ENCODE measurements around the gene PRKRIP1.
A peak's percentile ranks its signal among the peaks of the same experiment; 100 is the strongest.
"Not testable (repeated sequence)": the region's sequence is repeated elsewhere in the genome, so short reads cannot be mapped to it uniquely, and the experiment has no call there.

The PRKRIP1 gene

DNA sequence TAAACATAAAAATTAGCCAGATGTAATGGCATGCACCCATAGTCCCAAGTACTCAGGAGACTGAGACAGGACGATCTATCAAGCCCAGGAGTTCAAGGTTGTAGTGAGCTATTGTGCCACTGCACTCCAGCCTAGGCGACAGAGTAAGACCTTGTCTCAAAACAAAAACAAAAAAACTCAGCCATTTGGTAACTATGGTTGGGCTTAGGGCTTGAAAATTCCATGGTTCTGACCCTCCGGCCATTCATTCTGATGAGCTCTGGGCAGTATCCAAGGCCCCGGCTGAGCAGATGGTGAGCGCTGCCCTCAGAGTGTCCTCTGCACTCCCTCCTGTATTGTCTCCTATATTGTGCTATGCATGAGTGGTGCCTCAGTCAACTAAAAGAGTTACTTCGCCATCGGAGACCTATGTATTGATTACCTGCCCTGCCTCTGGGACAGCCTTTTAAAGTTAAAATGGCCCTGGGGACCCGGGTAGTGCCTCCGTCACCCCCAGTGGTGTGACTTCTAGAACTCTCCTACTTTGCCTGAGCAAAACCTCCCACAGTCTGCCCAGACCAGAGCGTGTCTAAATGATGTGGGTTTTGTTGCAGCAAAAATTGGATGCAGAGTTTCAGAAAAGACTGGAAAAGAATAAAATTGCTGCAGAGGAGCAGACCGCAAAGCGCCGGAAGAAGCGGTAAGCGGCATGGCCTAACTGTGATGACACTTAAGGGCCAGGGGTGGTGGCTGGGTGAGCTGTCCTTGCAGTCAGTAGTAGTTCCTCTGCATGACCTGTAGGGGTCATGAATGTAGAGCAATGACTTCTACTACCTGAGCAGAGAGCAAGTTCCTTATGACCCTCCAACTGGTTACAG lies 8.1 kb downstream of the PRKRIP1 start:
- no peak for DNase-seq (ENCODE audit: low read depth)

DNA sequence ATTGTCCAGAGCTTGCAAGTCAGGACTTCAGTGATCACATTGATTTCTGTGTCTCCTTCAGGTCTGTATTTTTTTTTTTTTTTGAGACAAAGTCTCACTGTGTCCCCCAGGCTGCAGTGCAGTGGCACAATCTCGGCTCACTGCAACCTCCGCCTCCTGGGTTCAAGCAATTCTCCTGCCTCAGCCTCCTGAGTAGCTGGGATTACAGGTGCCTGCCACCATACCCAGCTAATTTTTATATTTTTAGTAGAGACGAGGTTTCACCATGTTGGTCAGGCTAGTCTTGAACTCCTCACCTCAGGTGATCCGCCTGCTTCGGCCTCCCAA lies 8.7 kb downstream of the PRKRIP1 start:
- not testable (repeated sequence) for DNase-seq (ENCODE audit: low read depth)

DNA sequence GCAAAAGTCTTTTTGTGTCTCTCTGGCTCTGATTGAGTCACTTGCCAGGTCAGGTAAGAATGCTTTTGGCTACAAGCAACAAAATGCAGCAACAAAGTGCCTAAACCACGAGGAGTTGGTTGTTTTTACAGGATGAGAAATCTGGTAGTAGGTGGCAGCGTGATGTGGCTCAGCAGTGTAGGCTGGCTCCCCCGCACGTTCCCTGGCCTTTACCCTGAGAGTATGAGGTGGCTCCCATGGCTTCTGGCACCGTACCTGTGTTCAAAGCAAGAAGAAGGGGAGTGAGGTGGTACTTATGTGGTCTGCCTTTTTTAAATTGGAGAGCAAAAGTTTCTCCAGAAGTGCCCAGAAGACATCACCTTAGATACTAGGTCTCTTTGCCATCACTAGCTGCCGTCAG lies 11.7 kb downstream of the PRKRIP1 start:
- DNase-seq (ENCODE audit: low read depth): no peak

DNA sequence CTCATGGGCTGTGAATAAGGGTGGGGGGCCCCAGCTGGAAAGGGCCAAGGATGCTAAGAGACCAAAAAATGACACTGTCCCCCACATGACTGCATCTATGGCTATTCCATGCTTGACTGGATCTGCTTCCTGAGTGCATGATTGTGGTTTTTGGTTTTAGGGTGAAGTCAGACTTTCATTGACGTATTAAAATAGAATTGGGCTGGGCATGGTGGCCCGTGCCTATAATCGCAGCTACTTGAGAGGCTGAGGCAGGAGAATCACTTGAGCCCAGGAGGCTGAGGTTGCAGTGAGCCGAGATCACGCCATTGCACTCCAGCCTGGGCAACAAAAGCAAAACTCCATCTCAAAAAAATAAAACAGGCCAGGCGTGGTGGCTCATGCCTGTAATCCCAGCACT lies 12.4 kb downstream of the PRKRIP1 start:
- not testable (repeated sequence) for DNase-seq (ENCODE audit: low read depth)

DNA sequence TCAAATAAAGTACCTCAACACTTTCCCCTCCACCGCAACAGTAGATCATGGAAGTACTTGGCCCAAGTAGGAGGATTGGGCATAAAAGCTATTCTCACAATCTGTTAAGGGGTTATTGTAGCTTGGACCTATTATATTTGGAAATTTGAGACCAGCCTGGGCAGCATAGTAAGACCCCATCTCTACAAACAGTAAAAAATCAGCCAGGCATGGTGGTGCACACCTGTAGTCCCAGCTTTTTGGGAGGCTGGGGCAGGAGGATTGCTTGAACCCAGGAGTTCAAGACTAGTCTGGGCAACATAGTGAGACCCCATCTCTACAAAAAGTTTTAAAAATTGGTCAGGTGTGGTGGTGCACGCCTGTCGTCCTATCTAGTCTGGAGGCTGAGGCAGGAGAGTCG lies 13.2 kb downstream of the PRKRIP1 start:
- DNase-seq (ENCODE audit: low read depth): no peak

DNA sequence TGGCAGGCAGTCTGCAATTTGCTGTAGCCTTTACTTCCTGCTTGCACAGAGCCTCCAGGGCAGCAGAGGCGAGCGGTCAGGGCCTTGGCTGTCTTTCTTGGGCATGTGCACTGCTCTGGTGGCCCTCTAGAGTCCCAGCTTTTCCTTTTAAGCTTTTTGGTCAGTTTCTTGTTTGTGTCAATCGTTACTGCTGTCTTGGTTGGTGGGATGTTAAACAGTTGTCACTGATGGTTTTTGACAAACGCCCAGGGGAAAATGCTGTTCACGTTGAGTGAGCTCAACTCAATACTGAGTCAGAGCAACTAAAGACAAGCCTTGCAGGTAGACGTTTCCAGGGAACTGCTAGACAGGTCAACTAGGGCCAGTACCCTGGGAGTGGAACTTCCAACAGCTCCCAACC lies 14.0 kb downstream of the PRKRIP1 start:
- DNase-seq (ENCODE audit: low read depth): no peak

DNA sequence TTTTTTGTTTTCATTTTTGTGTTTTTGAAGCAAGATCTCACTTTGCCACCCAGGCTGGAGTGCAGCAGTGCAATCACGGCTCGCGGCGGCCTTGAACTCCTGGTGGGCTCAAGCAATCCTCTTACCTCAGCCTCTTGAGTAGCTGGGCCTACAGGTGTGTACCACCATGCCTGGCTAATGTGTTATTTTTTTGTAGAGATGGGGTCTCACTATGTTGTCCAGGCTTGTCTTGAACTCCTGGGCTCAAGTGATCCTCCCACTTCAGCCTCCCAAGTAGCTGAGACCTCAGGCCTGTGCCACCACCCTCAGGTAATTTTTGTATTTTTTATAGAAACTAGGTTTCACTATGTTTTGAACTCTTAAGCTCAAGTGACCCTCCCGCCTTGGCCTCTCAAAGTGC lies 14.8 kb downstream of the PRKRIP1 start:
- DNase-seq (ENCODE audit: low read depth): no peak

DNA sequence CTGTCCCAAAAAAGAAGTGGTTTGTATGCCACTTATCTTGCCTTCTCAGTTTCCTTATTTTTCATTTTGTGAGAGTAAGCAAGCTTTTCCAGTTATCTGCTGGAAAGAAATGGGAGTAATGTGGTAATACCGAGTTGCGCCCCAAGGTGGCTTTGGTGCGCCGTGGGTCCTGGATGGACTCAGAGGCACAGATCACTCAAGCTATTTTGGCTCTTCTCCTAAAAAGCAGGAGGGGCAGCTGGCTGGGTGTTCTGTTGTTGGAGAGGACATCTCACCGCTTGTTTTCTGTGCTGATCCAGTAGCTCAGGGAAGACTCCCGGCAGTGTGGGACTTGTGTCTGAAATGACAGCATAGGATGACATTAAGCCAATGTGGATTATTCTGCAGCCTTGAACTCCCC lies 16.4 kb downstream of the PRKRIP1 start:
- no peak for DNase-seq (ENCODE audit: low read depth)

DNA sequence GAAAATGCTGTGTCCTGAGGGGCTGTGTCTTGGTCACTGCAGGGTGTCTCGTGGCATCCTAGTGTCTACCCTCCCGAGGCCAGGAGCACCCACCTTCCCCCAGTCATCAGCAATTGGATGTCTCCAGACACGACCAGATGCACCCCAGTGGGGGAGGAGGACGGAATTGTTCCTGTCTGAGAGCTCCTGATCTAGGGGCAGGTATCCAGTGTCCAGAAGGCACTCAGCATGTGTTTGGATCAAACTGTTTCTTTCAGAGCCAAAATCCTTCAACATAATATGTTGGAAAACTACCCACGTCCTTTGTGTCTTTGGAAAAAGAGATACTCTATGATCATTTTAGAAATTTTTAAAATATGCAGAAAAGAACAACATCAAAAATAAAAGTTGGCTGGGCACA lies 16.9 kb downstream of the PRKRIP1 start:
- DNase-seq (ENCODE audit: low read depth): no peak

DNA sequence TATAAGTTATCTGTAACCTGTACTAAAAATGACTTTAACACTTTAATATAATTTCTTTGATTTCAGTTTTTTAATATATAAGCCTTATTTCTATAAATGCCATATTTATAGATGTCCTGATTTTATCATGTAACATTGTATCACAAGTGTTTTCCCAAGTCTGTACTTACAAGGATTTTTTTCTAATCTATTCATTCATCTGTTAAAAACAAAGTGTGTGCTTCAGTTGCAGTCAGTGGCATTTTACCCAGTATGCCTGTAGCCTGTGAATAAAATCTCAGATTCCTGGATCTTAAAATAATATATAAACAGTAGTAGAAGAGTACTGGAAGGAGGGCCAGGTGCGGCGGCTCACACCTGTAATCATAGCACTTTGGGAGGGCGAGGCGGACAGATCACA lies 17.4 kb downstream of the PRKRIP1 start:
- DNase-seq (ENCODE audit: low read depth): no peak

DNA sequence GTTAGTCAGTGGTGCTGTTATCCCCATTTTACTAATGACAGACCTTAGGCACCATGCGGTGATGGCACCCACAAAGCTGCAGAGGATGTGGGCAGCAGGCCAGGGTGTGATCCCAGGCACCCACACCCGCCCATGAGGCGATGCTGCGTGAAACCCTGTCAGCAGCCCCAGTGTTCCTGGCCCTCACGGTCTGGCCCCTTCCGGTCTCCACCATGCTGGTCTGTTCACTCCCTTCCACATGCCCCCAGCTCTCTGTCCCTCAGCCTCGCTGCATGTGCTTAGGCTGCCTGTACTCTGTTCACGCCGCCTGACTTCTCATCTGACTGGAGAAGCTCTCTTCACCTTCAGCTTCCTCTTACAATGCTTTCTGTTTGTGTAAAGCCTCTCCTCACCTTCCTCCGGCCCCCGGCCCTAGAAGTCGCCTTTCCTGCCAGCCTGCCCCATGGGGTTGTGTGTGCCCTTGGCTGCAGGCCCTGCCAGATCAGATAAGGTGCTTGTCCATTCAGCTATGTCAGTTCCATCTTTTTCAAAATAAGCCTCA lies 19.6 kb downstream of the PRKRIP1 start:
- peak; percentile 38 for DNase-seq (ENCODE audit: low read depth)

DNA sequence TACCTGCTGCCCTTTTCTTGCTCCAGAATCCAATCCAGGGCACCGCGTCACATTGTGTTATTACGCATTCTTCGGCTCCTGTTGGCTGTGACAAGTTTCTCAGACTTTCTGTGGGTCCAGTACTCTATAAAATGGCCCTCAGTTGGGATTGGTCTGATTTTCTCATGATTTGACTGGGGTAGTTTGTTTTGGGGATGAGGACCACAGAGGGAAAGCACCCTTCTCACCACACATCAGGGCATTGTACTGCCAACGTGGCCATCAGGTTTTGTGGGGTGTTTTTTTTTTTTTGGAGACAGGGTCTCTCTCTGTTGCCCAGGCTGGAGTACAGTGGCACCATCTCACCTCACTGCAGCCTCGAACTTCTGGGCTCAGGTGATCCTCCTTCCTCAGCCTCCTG lies 20.2 kb downstream of the PRKRIP1 start:
- DNase-seq (ENCODE audit: low read depth): no peak

DNA sequence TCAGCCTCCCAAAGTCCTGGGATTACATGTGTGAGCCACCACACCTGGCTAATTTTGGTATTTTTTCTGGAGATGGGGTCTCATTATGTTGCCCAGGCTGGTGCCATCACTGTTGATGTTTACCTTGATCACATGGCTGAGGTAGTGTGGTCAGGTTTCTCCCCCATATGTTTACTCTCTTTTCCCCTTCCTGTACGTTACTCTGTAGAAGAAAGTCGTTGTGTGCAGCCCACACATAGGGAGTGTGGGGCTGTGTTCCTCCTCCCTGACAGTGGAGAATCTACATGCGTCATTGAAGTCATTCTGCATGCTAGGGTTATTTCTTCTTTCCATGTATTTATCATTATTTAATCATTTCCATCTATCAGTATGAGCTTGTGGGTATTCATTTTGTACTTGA lies 20.9 kb downstream of the PRKRIP1 start:
- no peak for DNase-seq (ENCODE audit: low read depth)

DNA sequence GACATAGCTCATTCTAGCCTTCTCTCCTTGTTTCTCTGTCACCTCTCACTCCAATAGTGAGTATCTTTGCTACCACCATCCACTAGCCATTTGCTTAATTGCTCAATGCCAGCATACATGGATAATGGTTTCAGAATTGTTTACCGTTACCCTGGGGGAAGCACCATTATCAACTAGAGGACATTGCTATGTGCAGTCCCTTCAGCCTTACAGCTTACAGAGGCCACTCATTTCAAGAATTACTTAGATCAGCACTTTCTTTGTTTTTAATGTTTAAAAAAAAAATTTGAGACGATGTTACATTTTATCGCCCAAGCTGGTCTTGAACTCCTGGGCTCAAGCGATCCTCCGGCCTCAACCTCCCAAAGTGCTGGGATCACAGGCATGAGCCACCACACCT lies 22.4 kb downstream of the PRKRIP1 start:
- DNase-seq (ENCODE audit: low read depth): no peak

DNA sequence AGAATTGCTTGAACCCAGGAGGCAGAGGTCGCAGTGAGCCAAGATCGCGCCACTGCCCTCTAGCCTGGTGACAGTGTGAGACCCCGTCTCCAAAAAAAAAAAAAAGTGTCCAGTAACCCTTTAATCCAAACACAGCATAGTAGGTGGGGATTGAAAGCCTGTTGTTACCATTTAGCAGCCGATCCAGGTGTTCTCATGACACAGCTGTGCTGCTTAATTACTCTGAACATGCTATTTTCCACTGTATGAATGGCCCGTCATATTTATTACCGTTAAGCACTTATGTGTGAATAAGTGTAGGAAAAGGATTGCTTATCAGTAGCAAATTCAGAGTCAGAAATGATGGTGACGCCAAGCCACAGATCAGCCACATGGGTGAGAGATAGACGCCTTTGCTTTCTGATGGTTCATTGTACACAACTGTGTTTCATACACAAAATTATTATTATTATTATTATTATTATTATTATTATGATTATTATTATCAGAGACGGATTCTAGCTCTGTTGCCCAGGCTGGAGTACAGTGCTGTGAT lies 25.6 kb downstream of the PRKRIP1 start:
- DNase-seq (ENCODE audit: low read depth): no peak

DNA sequence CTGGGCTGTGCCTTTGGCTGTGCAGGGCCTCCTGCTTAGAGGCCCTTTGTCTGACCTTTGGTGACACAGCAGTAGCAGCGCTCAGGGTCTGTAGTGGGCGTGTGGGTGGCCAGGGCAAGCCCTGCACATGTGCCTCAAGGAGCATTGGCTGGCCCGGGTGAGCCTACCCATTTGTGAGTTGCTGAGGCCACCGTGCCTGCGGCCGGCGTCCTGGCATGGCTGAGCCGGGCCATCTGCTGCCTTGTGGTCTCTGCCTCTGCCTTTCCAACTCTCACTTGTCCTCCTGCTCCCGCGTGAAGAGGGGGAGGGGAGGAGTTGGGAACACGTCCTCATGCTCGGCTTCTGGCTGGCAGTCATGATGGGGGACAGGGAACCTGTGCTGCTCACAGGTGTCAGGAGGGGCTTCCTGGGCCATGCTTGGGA lies 28.0 kb downstream of the PRKRIP1 start:
- no peak for DNase-seq (ENCODE audit: low read depth)

DNA sequence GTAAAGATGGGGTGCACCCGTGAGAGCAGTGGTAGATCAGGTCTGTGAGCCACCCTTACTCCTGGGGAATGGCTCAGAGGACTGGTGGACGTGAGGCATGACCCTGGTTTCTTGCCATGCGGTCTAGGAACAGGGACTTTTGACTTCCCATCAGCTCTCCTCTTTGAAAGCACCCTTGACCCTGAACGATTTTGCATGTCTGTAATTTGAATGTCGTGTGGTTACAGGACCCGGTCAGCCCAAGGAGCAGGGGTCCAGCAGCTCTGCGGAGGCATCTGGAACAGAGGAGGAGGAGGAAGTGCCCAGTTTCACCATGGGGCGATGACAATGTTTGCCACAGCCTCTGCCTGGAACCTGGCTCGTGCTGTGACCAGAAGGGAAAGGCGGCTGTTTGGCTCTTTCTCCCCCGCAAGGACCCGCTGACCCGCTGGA lies 28.6 kb downstream of the PRKRIP1 start:
- no peak for DNase-seq (ENCODE audit: low read depth)

DNA sequence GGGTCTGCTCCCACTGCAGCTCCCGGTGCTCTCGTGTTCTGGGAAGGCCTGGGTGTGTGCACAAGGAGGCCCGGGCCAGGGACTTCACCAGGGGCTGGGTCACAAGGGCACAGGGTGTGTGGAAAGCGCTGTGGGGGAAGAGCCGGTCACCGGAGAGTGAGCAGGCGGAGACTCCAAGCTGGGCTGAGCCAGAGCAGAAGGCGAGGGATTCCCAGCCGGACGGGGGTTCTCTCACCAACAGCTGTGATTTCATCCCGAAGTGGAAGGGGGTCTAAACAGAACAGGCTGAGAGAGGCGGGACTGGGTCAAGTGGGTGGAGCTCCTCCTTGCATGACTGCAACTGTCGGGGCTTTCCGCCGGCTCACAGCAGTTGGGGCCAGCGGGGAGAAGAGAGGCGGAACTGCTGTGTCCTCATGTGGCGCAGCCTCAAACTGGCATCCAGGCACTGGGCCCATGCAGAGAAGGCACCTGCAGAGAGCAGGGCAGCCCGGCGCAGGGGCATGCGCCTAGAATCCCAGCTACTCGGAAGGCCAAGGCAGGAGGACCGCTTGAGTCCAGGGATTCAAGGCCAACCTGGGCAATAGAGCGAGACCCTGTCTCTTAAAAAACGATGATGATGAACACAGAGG lies 29.6 kb downstream of the PRKRIP1 start:
- peak; percentile 68 for DNase-seq (ENCODE audit: low read depth)

DNA sequence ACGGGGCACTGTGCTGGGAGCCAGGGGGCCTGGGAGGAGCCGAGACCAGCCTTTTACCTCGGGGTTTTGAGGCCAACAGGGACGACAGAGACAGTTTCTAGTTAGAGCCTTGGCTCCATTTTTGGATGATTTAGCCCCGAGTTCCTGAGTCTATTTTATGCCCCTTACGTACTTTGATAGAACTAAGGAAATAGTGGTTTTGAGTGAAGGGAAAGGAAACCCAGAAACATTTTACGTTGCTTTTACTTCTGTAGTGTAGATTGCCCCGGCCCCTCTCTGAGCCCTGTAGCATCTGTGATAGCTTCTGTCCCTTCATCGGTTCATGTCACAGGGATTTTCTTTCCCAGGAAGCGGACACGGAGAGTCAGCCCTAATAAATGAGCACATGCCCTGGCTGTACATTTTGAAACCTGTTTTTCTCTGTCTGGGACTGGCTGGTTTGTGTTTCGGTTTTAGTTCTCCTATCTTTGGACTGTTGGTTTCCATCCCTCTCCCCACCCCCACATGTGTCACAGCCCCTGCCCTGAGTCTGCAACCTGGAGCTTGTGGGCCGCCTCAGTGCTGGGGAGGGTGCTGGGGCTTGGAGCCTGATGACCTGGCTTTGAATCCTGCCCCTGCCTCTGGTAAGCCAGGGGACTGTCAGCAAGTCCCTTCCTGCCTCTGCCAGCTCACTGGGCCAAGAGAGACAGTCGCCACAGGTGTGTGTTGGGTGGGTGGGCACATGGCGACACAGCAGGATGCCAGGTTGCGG lies 30.3 kb downstream of the PRKRIP1 start:
- DNase-seq (ENCODE audit: low read depth): peak; percentile 40

DNA sequence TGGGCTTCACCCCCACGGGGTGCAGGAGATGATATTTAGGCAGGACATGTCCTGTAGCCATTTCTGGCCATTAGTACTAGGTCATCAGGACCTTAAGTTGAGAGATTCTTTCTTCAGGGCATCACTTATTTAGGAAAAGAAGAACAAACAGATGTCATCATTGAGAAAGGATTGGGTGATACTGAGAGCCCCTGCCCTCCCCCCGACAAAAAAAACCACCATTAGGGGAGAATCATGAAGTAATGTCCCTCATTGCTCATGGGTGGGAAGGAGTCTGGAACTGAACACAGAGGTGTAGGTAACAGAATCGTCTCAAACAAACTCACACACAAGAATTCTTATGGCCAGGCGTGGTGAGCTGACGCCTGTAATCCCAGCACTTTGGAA lies 30.8 kb downstream of the PRKRIP1 start:
- DNase-seq (ENCODE audit: low read depth): no peak

DNA sequence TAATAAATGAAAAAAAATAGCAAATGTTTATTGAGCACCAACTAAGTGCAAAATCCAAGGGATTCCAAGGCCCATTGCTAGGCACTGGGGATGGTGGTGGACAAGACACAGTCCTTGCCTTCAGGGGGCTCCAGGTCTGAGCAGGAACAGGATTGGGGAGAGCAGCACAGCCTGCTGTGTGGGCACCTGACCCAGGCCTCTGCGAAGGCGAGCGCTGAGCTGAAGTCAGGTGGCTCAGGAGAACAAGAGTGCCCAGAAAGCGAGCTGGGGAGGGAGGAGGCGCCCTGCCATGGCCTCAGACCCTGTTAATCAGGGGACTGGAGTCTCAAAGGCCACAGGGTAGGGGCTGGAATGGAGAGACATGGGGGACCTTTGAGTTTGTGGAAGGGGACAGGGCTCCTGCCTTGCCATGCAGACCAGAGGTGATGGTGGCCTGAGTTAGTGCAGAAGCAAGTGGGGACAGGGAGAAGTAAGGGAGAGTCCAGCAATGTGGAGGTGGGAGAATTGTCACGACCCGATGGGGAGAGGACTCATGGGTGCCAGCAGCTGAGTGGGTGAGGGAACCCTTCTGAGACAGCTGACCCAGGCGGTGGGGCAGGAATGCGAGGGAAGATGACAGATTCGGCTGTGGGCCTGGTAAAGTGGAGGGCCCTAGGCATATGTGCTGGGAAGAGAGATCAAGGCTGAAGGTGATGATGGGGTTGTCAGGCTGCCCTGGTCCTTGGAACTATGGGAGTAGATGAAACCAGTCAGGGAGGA lies 33.2 kb downstream of the PRKRIP1 start:
- DNase-seq (ENCODE audit: low read depth): no peak

Data from stimulated activated CD8-positive, alpha-beta memory T cell treated with anti-CD3 and anti-CD28 coated beads, Interleukin-7, amount 100 ng/mL, for 24 hours (primary cell).